Stimulated activated CD4-positive, alpha-beta T cell treated with anti-CD3 and anti-CD28 coated beads, Interleukin-1b, Interleukin-23, amount 100 ng/mL, for 48 hours (primary cell): ENCODE data around the gene IFNGR1.

Experiments
- DNase-seq: peaks from one replicate; pipeline ENCODE4 v3.0.0-alpha.2; 2020

Gene IFNGR1

GRCh38 chr6:137173501-137173900, 45.7 kb downstream of the IFNGR1 start, which contains the start of gene IL22RA2:
IL22RA2 (minus strand) TSS chr6:137173644; CDS start chr6:137161749, 11,895 bp downstream.
- DNase-seq: no peak

GRCh38 chr6:137172734-137173431, 46.3 kb downstream of the IFNGR1 start:
- DNase-seq: no peak

GRCh38 chr6:137171824-137172733, 47.1 kb downstream of the IFNGR1 start:
- no peak for DNase-seq

GRCh38 chr6:137171053-137171374, 48.2 kb downstream of the IFNGR1 start:
- no peak for DNase-seq

- no peak for DNase-seq
Observed at GRCh38 chr6:137170266-137171052, 48.7 kb downstream of the IFNGR1 start.

GRCh38 chr6:137167702-137168377, 51.3 kb downstream of the IFNGR1 start:
- DNase-seq: peak; percentile 66

GRCh38 chr6:137166247-137167098, 52.7 kb downstream of the IFNGR1 start:
- no peak for DNase-seq

GRCh38 chr6:137165375-137166246, 53.6 kb downstream of the IFNGR1 start:
- no peak for DNase-seq

GRCh38 chr6:137163732-137164318, 55.4 kb downstream of the IFNGR1 start:
- no peak for DNase-seq

GRCh38 chr6:137162692-137163306, 56.4 kb downstream of the IFNGR1 start:
- DNase-seq: no peak

GRCh38 chr6:137161949-137162348, 57.2 kb downstream of the IFNGR1 start:
- no peak for DNase-seq

- DNase-seq: no peak
Observed at GRCh38 chr6:137160763-137161162, 58.4 kb downstream of the IFNGR1 start.

- DNase-seq: no peak
Observed at GRCh38 chr6:137159912-137160311, 59.3 kb downstream of the IFNGR1 start.

GRCh38 chr6:137157601-137158000, 61.6 kb downstream of the IFNGR1 start:
- no peak for DNase-seq

GRCh38 chr6:137156650-137157049, 62.5 kb downstream of the IFNGR1 start:
- no peak for DNase-seq

- peak; percentile 48 for DNase-seq
Observed at GRCh38 chr6:137155830-137156229, 63.4 kb downstream of the IFNGR1 start.

- no peak for DNase-seq
Observed at GRCh38 chr6:137150072-137150471, 69.1 kb downstream of the IFNGR1 start.

- no peak for DNase-seq
Observed at GRCh38 chr6:137149035-137149393, 70.2 kb downstream of the IFNGR1 start.

- DNase-seq: no peak
Observed at GRCh38 chr6:137148306-137149034, 70.7 kb downstream of the IFNGR1 start.
